Stomach (tissue), 9 donors: ENCODE results near the gene ACSM5. TPM values are rescaled to one million over a fixed set of nuclear protein-coding genes. Genes with fewer than 3 reads are reported as not detected.

Experiments used
- DNase-seq, 2 donors: peaks; one replicate each; pipeline versions ENCODE4 v3.0.0 to v3.0.0-alpha.2; 2013 to 2019
- H3K27ac ChIP-seq, 5 donors: fragments of 200-600 bp in 4 of 5; sonication (generic) in 4 of 5; one replicate each; pipeline ENCODE4 v1.5.1; 2013 to 2019; ENCODE audit warnings: mild to moderate bottlenecking in 1 of 5, moderate library complexity in 1 of 5
- H3K27me3 ChIP-seq, 3 donors: fragments of 200-600 bp; sonication (generic); one replicate each; pipeline ENCODE4 v1.5.1; 2017 to 2019; ENCODE audit warnings: mixed run types in 1 of 3
- H3K36me3 ChIP-seq, 4 donors: fragments of 200-600 bp; sonication (generic); 1 replicate in 3 of 4; 2 replicates in 1 of 4; pipeline ENCODE4 v1.5.1; 2016 to 2019
- H3K4me1 ChIP-seq, 4 donors: fragments of 200-600 bp; sonication (generic); one replicate each; pipeline ENCODE4 v1.5.1; 2016 to 2019
- H3K4me3 ChIP-seq, 4 donors: fragments of 200-600 bp; sonication (generic) in 3 of 4; one replicate each; pipeline ENCODE4 v1.5.1; 2016 to 2019; ENCODE audit warnings: mild to moderate bottlenecking in 1 of 4
- H3K9me3 ChIP-seq, 4 donors: fragments of 200-600 bp; sonication (generic); one replicate each; pipeline ENCODE4 v1.5.1; 2016 to 2019
- EP300 ChIP-seq: sonication (generic); formaldehyde crosslinking; IDR thresholded peaks from one replicate; pipeline ENCODE4 v1.6.1; 2017; ENCODE audit warnings: antibody characterized with exemption
- POLR2A ChIP-seq, 4 donors: fragments of 450-650 bp; IDR thresholded peaks; one replicate each; pipeline ENCODE4 v1.6.1; 2016; ENCODE audit warnings: antibody characterized with exemption in 4 of 4, control low read depth in 2 of 4, mild to moderate bottlenecking in 1 of 4, moderate library complexity in 1 of 4
- POLR2AphosphoS5 ChIP-seq, 3 donors: sonication (generic); formaldehyde crosslinking; IDR thresholded peaks; one replicate each; pipeline ENCODE4 v1.6.1; 2016; ENCODE audit warnings: antibody characterized with exemption in 3 of 3
- WGBS, 5 donors: extraction: QIAGEN DNeasy Blood & Tissue Kit in 3 of 5; methylation state at CpG; one replicate each; pipeline versions ENCODE4 v1.1.5 to v1.1.7; 2013 to 2018; 5-methylcytosine and 5-hydroxymethylcytosine counted together
- intact Hi-C: fragments of 100-400 bp; cut with DNase I; formaldehyde crosslinking; loops from one replicate; pipeline ENCODE4 v1.15.1; 2023; ENCODE audit warnings: low total_unique reads
- polyA plus RNA-seq, 3 donors: library from polyadenylated mRNA; stranded (reverse); fragments of 200-250 nt; gene quantifications; one replicate each; pipeline ENCODE4 v1.2.3, GENCODE V29; 2013
- total RNA-seq, 5 donors: library from RNA; depleted of rRNA; stranded (reverse); fragments of >200 nt; gene quantifications; one replicate each; pipeline versions ENCODE4 v1.1.0 to v1.2.3, GENCODE V29; 2014 to 2016
- TF ChIP-seq, protein P1 (sequence below), 7 experiments: fragments of 450-650 bp in 4 of 7; fragments of 200-600 bp in 3 of 7; sonication (generic) in 3 of 7; IDR thresholded peaks; one replicate each; pipeline ENCODE4 v1.5.1; 2016 to 2019; ENCODE audit warnings: antibody characterized with exemption in 7 of 7, control low read depth in 2 of 7, mild to moderate bottlenecking in 1 of 7
- donor health status: healthy with polysubstance abuse.
- donor health status: Bipolar disorder and iron deficiency.
- donor health status: healthy.

ACSM5 gene
- total and polyA plus RNA-seq, 8 donors: 1.1 to 4.6 (median 2.3) TPM; not detected in 2

DNA sequence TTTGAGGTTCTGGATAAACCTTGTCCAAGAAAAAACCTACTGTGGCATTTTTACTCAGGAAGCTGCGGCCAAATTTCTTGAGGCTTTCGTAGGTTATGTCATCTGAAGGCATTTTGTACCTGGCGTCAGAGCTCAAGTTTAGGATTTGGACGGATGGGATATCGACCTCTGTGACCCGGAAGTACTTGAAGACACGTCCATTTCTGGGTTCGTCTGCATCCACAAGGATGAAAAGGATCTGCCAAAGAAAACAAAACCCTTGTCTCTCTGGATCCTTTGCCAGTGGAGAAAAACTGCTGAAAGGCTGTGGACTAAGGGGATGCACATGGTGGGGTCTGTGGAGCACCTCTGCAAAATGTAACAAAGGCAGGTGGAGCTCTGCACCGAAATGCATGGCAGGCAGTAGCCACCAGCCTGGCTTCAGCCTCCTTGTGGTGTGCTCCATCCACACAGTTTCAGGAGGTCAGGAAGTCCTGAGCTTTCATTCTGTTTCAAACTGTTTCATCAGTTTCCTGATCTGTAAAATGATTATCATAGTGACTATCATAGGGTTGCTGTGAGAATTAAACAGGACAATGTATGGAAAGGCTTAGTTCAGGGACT, 39.8 kb upstream of the ACSM5 start:
- TF ChIP-seq, protein P1, sequence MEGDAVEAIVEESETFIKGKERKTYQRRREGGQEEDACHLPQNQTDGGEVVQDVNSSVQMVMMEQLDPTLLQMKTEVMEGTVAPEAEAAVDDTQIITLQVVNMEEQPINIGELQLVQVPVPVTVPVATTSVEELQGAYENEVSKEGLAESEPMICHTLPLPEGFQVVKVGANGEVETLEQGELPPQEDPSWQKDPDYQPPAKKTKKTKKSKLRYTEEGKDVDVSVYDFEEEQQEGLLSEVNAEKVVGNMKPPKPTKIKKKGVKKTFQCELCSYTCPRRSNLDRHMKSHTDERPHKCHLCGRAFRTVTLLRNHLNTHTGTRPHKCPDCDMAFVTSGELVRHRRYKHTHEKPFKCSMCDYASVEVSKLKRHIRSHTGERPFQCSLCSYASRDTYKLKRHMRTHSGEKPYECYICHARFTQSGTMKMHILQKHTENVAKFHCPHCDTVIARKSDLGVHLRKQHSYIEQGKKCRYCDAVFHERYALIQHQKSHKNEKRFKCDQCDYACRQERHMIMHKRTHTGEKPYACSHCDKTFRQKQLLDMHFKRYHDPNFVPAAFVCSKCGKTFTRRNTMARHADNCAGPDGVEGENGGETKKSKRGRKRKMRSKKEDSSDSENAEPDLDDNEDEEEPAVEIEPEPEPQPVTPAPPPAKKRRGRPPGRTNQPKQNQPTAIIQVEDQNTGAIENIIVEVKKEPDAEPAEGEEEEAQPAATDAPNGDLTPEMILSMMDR (IDR thresholded peaks at IDR 0.05): no peak
- no peak for TF ChIP-seq POLR2A (IDR thresholded peaks at IDR 0.05)
- no peak for TF ChIP-seq POLR2AphosphoS5 (IDR thresholded peaks at IDR 0.05)
- no peak for TF ChIP-seq EP300
- intact Hi-C loops: no loop called here
- Histone ChIP-seq H3K27ac (no peak overlapping the region), H3K4me1 (no peaks in the 10 kb centered on the region), H3K9me3 (no peaks in the 10 kb centered on the region), H3K4me3 (no peak overlapping the region), H3K36me3 (no peaks in the 10 kb centered on the region), H3K27me3 (no peaks in the 10 kb centered on the region)
- WGBS, 5 donors: 76 to 85% (median 82%) methylated on average over 9 of the region's 9 CpGs
- DNase-seq: no peak

DNA sequence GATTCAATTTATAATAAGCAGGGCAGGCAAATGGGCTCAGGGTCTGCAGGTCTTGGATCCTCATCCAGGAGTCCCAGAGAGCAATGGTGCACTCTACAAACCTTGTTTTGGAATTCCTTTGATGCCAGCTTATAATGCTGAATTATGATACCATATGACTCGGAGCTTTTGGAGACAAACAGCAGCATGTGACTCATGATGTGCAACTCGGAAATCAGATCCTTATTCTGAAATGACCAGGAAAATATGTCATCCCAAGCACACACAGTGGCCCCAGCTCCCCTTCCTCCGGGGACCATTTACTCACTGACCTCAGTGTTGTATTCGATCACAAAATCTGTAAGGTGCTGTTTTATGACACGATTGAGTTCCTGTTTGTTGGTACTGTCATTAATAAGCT, 36.6 kb upstream of the ACSM5 start:
- Histone ChIP-seq H3K9me3 (no peaks in the 10 kb centered on the region), H3K4me3 (no peak overlapping the region), H3K27me3 (no peaks in the 10 kb centered on the region), H3K27ac (no peak overlapping the region), H3K4me1 (no peaks in the 10 kb centered on the region), H3K36me3 (no peaks in the 10 kb centered on the region)
- WGBS, 5 donors: 81 to 90% (median 84%) methylated on average over 5 of the region's 5 CpGs
- no peak for DNase-seq
- TF ChIP-seq EP300: no peak
- no peak for TF ChIP-seq POLR2AphosphoS5 (IDR thresholded peaks at IDR 0.05)
- TF ChIP-seq, protein P1 (IDR thresholded peaks at IDR 0.05): no peak
- TF ChIP-seq POLR2A (IDR thresholded peaks at IDR 0.05): no peak
- intact Hi-C loops: no loop called here

DNA sequence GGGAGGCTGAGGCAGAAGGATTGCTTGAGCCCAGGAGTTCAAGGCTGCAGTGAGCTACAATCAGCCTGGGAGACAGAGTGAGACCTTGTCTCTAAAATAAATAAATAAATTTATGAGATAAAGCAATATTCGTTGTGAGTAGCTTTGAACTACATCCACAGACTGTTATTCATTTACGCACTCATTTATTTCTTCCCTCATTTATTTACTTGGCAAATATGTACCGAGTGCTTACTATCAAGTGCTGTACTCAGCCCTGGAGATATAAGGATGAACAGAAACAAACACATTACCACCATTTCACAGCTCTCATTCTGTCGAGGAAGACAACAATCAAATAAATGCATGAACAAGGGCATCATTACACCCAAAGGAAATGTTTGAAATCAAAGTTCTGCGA, 32.2 kb upstream of the ACSM5 start:
- H3K27ac ChIP-seq: no peak overlapping the region
- no peak overlapping the region for H3K4me3 ChIP-seq
- H3K9me3 ChIP-seq: no peaks in the 10 kb centered on the region
- H3K4me1 ChIP-seq: no peaks in the 10 kb centered on the region
- no peaks in the 10 kb centered on the region for H3K36me3 ChIP-seq
- intact Hi-C loops: loop anchor here (5.0 kb wide), 1 partner anchor 465 kb away; no protein-coding TSS in a partner anchor
- no peaks in the 10 kb centered on the region for H3K27me3 ChIP-seq
- no peak for DNase-seq
- no peak for TF ChIP-seq POLR2AphosphoS5 (IDR thresholded peaks at IDR 0.05)
- no peak for TF ChIP-seq EP300
- TF ChIP-seq POLR2A (IDR thresholded peaks at IDR 0.05): no peak
- TF ChIP-seq, protein P1 (IDR thresholded peaks at IDR 0.05): no peak
- 35 to 51% (median 48%) methylated on average over 5 of the region's 5 CpGs for WGBS, 5 donors

DNA sequence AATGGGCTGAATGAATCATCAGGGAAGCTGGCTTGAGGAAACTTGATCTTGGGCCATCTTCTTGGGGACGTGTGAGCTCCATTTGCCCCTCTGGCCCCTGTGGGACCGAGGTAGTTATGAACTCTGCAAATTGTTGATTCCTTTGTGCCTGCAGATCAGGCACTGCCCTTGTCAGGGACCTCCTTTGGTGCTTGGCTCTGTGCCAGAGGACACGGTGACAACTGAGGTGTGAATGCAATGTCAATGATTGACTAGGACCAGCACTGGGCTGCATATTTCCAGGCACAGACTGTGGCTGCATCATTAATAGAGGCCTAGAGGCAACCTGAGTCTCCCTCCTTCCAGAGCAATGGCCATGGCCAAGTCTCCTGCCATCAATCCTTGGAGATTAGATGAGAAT, 28.6 kb upstream of the ACSM5 start:
- Histone ChIP-seq H3K9me3 (no peaks in the 10 kb centered on the region), H3K27ac (no peak overlapping the region), H3K27me3 (no peaks in the 10 kb centered on the region), H3K4me3 (no peak overlapping the region), H3K4me1 (peaks cover 3 to 12% (median 5%) of the 10 kb centered on the region in 4 donors), H3K36me3 (no peaks in the 10 kb centered on the region)
- peak in 1 of 2 donors; percentile 56 for DNase-seq
- intact Hi-C loops: no loop called here
- WGBS, 5 donors: 36 to 50% (median 43%) methylated on average over 2 to 3 of the region's 3 CpGs
- TF ChIP-seq POLR2A (IDR thresholded peaks at IDR 0.05): no peak

DNA sequence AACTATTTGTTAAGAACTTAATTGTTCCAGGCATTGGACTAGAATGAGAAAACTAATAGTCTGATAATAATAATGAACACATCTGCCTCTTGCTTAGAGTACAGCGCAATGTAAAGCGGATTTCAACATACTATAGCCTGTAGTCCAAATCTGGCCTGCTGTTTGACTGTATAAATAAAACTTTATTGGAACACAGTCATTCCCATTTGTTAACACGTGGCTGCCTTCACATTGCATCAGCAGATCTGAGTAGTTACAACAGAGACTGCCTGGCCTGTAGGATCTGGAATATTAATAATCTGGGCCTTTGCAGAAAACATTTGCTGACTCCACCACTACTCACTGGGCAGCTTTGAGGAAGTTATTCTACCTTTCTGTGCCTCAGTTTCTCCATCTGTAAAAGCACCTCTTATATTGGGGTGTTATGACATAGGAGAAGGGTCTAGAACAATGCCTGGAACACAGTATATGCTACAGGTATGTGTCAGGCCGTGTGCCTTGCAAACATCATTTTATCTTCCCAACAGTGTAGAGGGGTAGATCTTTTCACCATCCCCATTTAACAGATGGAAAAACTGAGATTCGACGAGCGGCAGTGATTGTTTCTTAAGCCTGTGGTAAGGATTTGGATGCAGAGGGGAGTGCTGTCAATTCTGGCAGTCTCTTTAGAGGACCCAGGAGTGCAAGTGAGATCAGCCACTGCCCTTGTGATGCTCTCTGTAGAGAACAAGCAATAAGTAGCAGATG, 27.0 kb upstream of the ACSM5 start:
- 87 to 91% (median 89%) methylated on average over 7 of the region's 7 CpGs for WGBS, 5 donors
- intact Hi-C loops: no loop called here

More for the DNA sequence above, 27.0 kb upstream of the ACSM5 start:
- peaks cover 15 to 28% (median 17%) of the 10 kb centered on the region in 4 donors for H3K4me1 ChIP-seq
- DNase-seq: no peak
- H3K9me3 ChIP-seq: no peaks in the 10 kb centered on the region
- TF ChIP-seq POLR2AphosphoS5 (IDR thresholded peaks at IDR 0.05) (no peak), EP300 (no peak), POLR2A (IDR thresholded peaks at IDR 0.05) (no peak)
- TF ChIP-seq, protein P1 (IDR thresholded peaks at IDR 0.05): no peak
- no peaks in the 10 kb centered on the region for H3K36me3 ChIP-seq
- no peak overlapping the region for H3K27ac ChIP-seq
- H3K4me3 ChIP-seq: no peak overlapping the region
- peaks cover 0 to 8% (median 0%) of the 10 kb centered on the region in 3 donors for H3K27me3 ChIP-seq
